ENCODE results near the gene MTG2.
A peak's percentile ranks its signal among the peaks of the same experiment; 100 is the strongest.
"Not testable (repeated sequence)": the region's sequence is repeated elsewhere in the genome, so short reads cannot be mapped to it uniquely, and the experiment has no call there.

Gene MTG2

GRCh38 chr20:62143957-62144825 is 38.6 kb upstream of the MTG2 start:
- in situ Hi-C loops (cut with MboI; ENCODE audit: low pct_unique_long_range_greater_than_20kb, low sequenced_read_pairs): loop anchor here (10.0 kb wide), 1 partner anchor 119 kb away; no protein-coding TSS in a partner anchor
- peak; percentile 63 for DNase-seq

GRCh38 chr20:62145688-62146018 is 37.2 kb upstream of the MTG2 start:
- no peak for DNase-seq
- in situ Hi-C loops (cut with MboI; ENCODE audit: low pct_unique_long_range_greater_than_20kb, low sequenced_read_pairs): loop anchor here (10.0 kb wide), 1 partner anchor 121 kb away; no protein-coding TSS in a partner anchor

- DNase-seq: no peak
- in situ Hi-C loops (cut with MboI; ENCODE audit: low pct_unique_long_range_greater_than_20kb, low sequenced_read_pairs): loop anchor here (10.0 kb wide), 1 partner anchor 121 kb away; no protein-coding TSS in a partner anchor
These were observed 36.6 kb upstream of the MTG2 start for GRCh38 chr20:62146019-62146755.

- no peak for DNase-seq
- in situ Hi-C loops (cut with MboI; ENCODE audit: low pct_unique_long_range_greater_than_20kb, low sequenced_read_pairs): loop anchor here (10.0 kb wide), 1 partner anchor 122 kb away; no protein-coding TSS in a partner anchor
These were observed 35.7 kb upstream of the MTG2 start for GRCh38 chr20:62147125-62147524.

GRCh38 chr20:62147528-62147927 is 35.3 kb upstream of the MTG2 start:
- DNase-seq: no peak
- in situ Hi-C loops (cut with MboI; ENCODE audit: low pct_unique_long_range_greater_than_20kb, low sequenced_read_pairs): loop anchor here (10.0 kb wide), 1 partner anchor 123 kb away; no protein-coding TSS in a partner anchor

GRCh38 chr20:62148383-62148782 is 34.4 kb upstream of the MTG2 start:
- not testable (repeated sequence) for DNase-seq
- in situ Hi-C loops (cut with MboI; ENCODE audit: low pct_unique_long_range_greater_than_20kb, low sequenced_read_pairs): loop anchor here (10.0 kb wide), 1 partner anchor 124 kb away; no protein-coding TSS in a partner anchor

GRCh38 chr20:62148908-62149314 is 33.9 kb upstream of the MTG2 start:
- in situ Hi-C loops (cut with MboI; ENCODE audit: low pct_unique_long_range_greater_than_20kb, low sequenced_read_pairs): loop anchor here (10.0 kb wide), 1 partner anchor 124 kb away; no protein-coding TSS in a partner anchor

GRCh38 chr20:62149532-62150309 is 33.1 kb upstream of the MTG2 start:
- in situ Hi-C loops (cut with MboI; ENCODE audit: low pct_unique_long_range_greater_than_20kb, low sequenced_read_pairs): loop anchor here (10.0 kb wide), 1 partner anchor 125 kb away; no protein-coding TSS in a partner anchor
- DNase-seq: no peak

More at GRCh38 chr20:62148908-62149314, 33.9 kb upstream of the MTG2 start:
- DNase-seq: no peak

- in situ Hi-C loops (cut with MboI; ENCODE audit: low pct_unique_long_range_greater_than_20kb, low sequenced_read_pairs): no loop called here
These were observed 32.6 kb upstream of the MTG2 start for GRCh38 chr20:62150310-62150575.

GRCh38 chr20:62151225-62151624 is 31.6 kb upstream of the MTG2 start:
- DNase-seq: no peak
- in situ Hi-C loops (cut with MboI; ENCODE audit: low pct_unique_long_range_greater_than_20kb, low sequenced_read_pairs): no loop called here

More at GRCh38 chr20:62150310-62150575, 32.6 kb upstream of the MTG2 start:
- DNase-seq: no peak

GRCh38 chr20:62151835-62152364 is 30.9 kb upstream of the MTG2 start:
- no peak for DNase-seq
- in situ Hi-C loops (cut with MboI; ENCODE audit: low pct_unique_long_range_greater_than_20kb, low sequenced_read_pairs): no loop called here

- in situ Hi-C loops (cut with MboI; ENCODE audit: low pct_unique_long_range_greater_than_20kb, low sequenced_read_pairs): no loop called here
- no peak for DNase-seq
These were observed 27.2 kb upstream of the MTG2 start for GRCh38 chr20:62155428-62156253.

GRCh38 chr20:62156254-62156556 is 26.6 kb upstream of the MTG2 start:
- DNase-seq: no peak
- in situ Hi-C loops (cut with MboI; ENCODE audit: low pct_unique_long_range_greater_than_20kb, low sequenced_read_pairs): no loop called here

- DNase-seq: peak; percentile 71
- in situ Hi-C loops (cut with MboI; ENCODE audit: low pct_unique_long_range_greater_than_20kb, low sequenced_read_pairs): no loop called here
These were observed 26.0 kb upstream of the MTG2 start for GRCh38 chr20:62156592-62157386.

- DNase-seq: no peak
- in situ Hi-C loops (cut with MboI; ENCODE audit: low pct_unique_long_range_greater_than_20kb, low sequenced_read_pairs): no loop called here
These were observed 25.3 kb upstream of the MTG2 start for GRCh38 chr20:62157387-62158087.

- DNase-seq: no peak
- in situ Hi-C loops (cut with MboI; ENCODE audit: low pct_unique_long_range_greater_than_20kb, low sequenced_read_pairs): no loop called here
These were observed 24.8 kb upstream of the MTG2 start for GRCh38 chr20:62158088-62158400.

- no peak for DNase-seq
- in situ Hi-C loops (cut with MboI; ENCODE audit: low pct_unique_long_range_greater_than_20kb, low sequenced_read_pairs): no loop called here
These were observed 24.3 kb upstream of the MTG2 start for GRCh38 chr20:62158541-62158940.
